ENCODE data around the gene VAMP2. TPM values are rescaled to one million over a fixed set of nuclear protein-coding genes. Genes with fewer than 3 reads are reported as not detected.

The VAMP2 gene
- total and polyA plus RNA-seq, 9 of the 15 experiments (the other 6 are each of a cell fraction or from before 2014, with no cell fraction given): 2.3 to 31.8 (median 6.0) TPM

GRCh38 chr17:8152112-8152775 lies 10.5 kb downstream of the VAMP2 start, which contains the start of gene PER1 (continued):
- no peak for TF ChIP-seq PYGO2 (tag; IDR thresholded peaks at IDR 0.05)
- TF ChIP-seq TAF1 (IDR thresholded peaks at IDR 0.05; ENCODE audit: control insufficient read depth, extremely low read depth, insufficient read depth, low read length, severe bottlenecking): peak; percentile 84
- peak; percentile 97 to 98 for TF ChIP-seq MNT (conservative IDR thresholded peaks at IDR 0.05)
- no peak for TF ChIP-seq ZNF184 (CRISPR knock-in tag; IDR thresholded peaks at IDR 0.05)
- 0 out of 2 replicates have a peak, but pooled peaks have one; percentile 57 for TF ChIP-seq FOXK1 (CRISPR knock-in tag; IDR thresholded peaks at IDR 0.05; ENCODE audit: borderline replicate concordance)
- peak; percentile 73 for TF ChIP-seq POLR2A (conservative IDR thresholded peaks at IDR 0.05)
- peak; percentile 77 for TF ChIP-seq VEZF1 (CRISPR knock-in tag; IDR thresholded peaks at IDR 0.05)
- no peak for TF ChIP-seq ATF1 (CRISPR knock-in tag; IDR thresholded peaks at IDR 0.05)
- peak; percentile 66 for TF ChIP-seq ATF1 (tag; IDR thresholded peaks at IDR 0.05)
- TF ChIP-seq RNF2 (IDR thresholded peaks at IDR 0.05): 0 out of 2 replicates have a peak, but pooled peaks have one; percentile 46
- peak; percentile 89; the same call in 1 of the 2 replicates for TF ChIP-seq CLOCK (CRISPR knock-in tag; IDR thresholded peaks at IDR 0.05; ENCODE audit: borderline replicate concordance)
- TF ChIP-seq IRF2 (CRISPR knock-in tag; IDR thresholded peaks at IDR 0.05): no peak
- no peak for TF ChIP-seq THRA (IDR thresholded peaks at IDR 0.05)
- TF ChIP-seq NRF1 (conservative IDR thresholded peaks at IDR 0.05 in 1 of 2, IDR thresholded peaks at IDR 0.05 in 1 of 2): peak; percentile 54 to 66; a peak in 3 of 4 replicates
- TF ChIP-seq FOXP4 (CRISPR knock-in tag; IDR thresholded peaks at IDR 0.05; ENCODE audit: borderline replicate concordance): 0 out of 2 replicates have a peak, but pooled peaks have one; percentile 21
- no peak for TF ChIP-seq TRIM28 (IDR thresholded peaks at IDR 0.05)
- TF ChIP-seq ZBTB1 (CRISPR knock-in tag; IDR thresholded peaks at IDR 0.05; ENCODE audit: borderline replicate concordance, low read depth): no peak
- 0 out of 2 replicates have a peak, but pooled peaks have one; percentile 46 for TF ChIP-seq MTA3 (IDR thresholded peaks at IDR 0.05; ENCODE audit: borderline replicate concordance)
- peak; percentile 38 for TF ChIP-seq SMAD1 (IDR thresholded peaks at IDR 0.05; ENCODE audit: low read depth, low read length, partially characterized antibody)
